Fibroblast of gingiva (primary cell): ENCODE data around the gene TRIM31.

Experiments
- DNase-seq: peaks from one replicate; pipeline ENCODE4 v3.0.0-alpha.2; 2011; ENCODE audit warnings: low read depth

TRIM31 gene

DNA sequence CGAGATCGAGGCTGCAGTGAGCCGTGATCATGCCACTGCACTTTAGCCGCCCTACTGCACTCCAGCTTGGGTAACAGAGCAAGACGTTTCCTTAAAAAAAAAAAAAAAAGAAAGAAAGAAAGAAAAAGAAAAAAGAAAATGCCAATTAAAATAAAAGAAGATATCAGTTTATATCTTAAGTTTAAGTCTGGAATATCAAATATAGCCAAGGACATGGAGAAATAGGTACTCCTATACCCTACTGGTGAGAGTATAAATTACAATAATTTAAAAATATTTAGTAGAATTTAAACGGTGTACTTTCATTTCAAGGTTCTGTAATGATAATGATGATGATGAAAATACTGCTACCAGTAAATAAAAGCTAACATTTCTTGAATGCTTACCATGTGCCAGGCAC is 3.8 kb upstream of the TRIM31 start:
- DNase-seq, result no peak

DNA sequence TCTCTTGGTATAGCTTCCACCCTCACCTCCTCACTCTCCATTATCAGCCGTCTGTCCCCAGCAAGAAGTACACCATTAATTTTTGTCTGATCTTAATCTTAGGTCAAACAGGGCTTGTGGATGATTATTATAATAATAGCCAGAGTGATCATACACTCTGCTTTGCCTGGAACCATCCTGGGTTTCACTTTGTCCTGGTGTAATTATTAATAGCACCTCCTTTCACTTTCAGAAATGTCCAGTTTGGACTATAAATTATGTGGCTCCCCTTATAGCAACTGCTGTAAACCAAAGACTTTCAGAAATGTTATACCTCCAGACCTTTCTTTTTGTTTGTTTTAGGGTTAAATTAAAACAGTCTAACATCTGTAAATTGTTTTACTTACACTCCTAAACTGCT is 951 bp upstream of the TRIM31 start:
- no peak for DNase-seq

DNA sequence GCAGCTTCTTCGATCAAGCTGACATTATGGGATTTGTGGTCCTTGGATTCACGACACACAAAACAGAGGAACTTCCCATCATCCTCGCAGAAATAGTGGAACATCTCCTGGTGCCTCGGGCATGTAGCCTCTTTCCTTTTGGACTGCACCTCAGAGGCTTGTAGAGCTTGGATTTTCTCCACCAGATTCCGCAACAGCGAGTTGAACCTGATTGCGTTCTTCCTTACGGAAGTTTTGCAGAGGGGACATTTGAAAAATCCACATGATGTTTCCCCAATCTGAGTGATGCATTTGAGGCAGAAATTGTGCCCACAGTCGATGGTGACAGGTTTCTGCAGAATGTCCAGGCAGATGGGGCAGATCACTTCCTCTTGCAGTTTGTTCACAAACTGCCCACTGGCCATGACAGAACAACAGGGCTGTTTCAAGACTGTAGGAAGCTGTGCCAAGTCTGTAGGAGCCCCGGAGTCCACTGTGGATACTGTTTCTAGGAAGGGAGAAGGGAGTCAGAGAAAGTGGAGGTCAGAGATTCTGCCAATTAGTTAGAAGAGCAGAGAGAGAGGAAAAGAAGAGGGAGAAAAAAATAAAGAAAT is 392 bp downstream of the TRIM31 start:
- no peak for DNase-seq

DNA sequence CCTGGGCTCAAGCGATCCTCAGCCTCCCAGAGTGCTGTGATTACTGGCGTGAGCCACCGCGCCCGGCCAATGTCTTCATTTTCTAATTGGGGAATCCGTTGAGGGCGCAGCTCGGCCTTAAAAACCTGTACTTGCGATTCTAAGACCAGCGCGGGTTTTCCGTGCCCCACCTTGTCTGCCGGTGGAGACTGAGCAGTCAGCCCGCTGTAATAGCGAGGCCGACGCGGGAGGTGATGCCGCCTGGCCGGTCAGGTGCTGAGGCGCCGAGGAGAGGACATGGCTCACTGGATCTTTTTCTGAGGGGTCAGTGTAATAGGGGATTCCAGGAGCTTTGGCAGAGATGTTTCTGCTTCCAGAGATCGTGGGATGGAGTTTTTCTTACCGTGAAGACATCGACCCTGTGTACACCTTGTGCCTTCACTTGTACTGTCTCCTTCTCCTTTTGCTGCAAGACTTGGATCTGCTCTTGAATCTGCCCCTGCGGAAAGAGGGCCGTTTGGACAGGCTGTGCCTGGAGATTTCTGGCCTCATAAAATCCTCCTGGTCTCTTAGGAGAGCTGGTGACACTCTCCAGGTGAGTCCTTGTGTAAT is 1.5 kb downstream of the TRIM31 start:
- no peak for DNase-seq

DNA sequence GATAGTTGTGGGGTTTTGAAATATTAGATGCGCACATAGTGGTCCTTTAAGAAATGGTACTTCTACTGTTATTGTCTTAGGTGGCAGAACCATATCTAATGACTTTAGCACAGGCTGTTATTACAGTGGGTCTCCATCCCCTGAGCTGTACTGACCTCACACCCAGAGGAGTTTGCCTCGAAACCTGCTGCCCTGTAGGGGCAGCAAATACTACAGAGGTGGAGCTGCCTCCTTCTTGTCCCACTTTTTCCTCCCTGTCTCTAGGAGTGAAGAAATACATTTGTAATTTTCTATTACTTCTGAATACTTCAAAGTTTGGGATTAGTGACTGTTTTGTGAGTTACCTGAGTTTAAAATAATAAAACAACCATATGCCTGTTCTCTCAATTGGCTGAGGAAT is 8.2 kb downstream of the TRIM31 start:
- no peak for DNase-seq

DNA sequence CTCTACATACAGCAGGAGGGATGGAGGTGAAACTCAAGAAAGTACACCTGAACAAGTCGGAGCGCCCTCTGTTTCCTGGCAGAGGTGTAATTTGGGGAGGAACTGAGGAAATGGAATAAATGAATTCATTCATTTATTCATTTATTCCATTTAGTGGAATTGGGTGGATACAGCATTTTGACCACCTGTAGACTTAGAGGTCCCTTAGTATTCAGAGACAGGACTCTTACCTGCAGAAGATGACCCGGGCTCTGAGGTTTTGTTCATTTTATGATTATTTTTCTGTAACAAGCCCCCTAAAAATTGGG is 9.1 kb downstream of the TRIM31 start:
- DNase-seq, result no peak

DNA sequence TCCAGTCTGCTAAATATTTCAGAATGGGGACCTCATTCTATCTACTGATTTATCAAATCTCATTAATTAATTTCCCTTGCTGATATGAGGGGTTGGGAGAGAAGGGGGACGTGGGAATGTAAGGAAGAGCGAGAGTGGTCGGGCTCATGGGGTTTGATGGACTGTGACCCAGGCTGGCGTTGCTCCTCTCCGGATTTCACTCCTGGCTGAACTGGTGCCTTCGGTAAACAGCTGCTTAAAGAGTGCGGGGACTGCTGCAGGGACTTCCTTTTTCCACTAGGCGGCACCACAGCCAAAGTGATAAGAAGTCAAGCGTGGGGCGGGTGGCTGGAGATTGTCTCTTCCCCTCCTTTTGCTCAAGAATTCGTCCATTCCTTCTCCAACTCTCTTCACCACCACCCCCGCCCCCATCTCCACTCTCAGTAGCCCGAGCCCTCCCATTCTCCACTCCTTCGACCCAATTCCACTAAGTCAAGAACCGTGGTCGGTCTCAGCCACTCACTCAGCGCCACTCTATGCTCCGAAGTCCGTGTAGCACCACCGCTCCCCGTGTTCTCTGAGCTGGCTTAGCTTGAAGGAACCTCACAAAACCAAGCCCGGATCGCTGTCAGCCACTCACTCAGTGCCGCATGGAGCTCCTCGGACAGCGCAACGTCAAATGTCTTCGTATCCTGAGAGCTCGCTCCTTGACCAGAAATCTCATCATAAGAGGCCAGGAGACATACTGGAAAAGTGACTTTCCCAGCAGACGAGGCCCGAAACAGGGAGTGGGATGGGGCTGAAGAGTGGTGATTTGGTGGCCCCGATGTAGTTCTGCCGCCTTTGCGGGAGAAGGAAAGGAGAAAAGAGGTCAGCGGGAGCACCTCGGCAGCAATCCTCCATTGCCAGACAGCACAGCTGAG is 9.7 kb downstream of the TRIM31 start:
- peak; percentile 76 for DNase-seq

DNA sequence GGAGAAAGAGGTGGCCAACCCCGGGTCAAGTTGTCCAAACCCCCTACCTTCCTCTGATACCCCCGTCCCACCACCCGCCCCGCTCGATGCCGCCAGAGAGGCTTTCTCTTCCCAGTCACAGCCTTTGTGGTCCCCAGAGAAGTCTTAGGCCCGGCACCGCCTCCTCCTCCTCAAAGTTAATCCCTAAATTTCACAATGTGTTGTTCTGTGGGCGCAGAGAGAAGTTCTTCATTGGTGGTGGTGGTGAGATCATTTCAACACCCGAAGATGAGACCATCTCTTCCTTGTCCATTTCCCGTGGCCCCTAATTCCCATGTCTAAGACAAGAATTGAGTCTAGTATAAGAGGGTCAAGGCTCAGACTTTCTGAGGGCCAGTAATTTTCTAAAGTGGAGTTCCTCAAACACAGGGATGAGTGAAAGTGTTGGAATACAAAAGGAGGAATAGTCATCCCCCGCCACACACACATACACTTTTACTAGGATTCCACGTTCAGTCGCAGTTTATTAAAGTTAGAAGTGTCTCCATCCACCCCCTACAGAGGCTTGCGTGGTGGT is 10.4 kb downstream of the TRIM31 start:
- peak; percentile 56 for DNase-seq

DNA sequence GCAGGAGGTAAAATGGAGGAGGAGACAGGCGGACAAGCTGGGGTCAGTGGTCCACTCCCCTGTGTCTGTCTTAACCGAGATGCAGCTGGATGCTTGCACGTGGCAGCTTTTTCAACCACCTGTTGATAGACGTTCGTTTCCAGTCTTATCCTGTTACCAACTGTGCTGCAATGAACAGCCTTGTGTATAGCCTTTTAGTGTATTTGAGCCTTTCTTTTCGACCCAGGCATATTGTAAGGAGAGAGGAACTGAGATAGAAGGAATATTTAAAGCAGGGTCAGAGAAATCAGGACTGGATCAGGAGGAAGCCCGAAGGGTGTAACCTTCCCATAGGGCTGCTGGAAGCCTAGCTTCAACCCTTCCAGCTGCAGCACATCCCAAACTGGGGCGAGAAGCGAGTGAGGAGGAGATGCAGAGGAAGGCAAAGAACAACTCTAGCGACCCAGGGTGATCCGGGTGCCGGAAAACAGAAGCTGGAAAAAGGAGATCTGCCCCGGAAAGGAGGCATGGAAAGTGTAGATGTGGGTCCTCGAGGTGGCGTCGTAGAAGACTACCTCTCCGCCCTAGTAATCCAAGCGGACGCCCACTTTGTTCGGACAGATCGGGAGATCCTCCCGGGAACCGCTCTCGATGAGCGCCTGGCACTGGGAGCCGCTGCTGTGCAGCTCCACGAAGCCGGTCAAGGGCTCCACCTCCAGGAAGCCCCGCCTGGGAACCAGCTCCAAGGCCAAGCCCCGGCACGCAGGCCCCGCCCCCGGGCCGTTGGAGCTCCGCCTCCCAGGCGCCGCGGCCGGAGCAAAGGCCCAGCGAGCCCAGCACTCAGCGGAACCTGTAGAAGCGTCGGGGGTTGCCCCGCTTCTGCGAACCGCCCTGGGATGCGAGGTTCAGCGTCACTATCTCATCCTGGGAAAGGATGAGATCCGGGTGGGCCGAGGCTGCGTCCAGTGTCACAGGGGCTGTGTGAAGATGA is 11.2 kb downstream of the TRIM31 start:
- peak; percentile 79 for DNase-seq

DNA sequence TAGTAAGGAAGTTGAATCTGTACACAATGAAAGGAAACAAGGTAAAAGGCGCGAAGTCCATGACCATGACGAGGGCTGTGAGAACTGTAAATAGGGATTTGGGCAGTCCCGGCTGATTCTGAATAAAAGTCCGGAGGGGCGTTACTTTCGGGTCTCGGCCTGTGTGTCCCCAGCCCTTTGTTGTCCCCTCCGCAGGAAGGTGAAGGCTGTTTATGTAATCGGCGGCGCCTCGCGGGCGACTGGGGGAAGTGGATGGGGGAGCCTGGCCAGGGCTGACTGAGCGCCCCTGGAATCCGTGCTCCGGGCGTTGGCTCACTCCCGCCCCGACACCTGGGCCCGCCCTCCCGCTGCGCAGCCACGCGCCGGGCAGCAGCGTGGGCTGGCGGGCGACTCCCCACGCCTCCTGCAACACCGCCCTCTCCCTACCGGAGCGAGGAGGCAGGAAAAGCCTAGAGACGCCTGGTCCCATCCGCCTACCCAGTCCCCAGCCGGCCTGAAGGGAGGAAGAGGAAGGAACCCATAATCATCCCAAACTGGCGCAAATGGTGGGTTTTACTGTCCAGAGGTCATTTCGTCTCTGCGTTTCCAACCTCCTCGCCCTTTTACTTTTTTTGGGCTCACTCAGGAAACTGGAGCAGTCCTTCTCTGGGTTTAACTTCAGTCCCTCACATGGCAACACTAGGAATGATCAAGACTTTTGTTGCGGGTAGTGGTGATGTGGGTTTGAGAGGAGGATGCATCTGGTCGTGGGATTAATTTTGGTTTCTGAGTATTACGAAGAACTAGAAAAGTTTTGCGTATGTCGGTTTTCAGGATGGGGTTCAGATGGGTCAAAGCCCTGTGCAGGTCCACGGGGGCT is 12.1 kb downstream of the TRIM31 start:
- DNase-seq, result no peak

DNA sequence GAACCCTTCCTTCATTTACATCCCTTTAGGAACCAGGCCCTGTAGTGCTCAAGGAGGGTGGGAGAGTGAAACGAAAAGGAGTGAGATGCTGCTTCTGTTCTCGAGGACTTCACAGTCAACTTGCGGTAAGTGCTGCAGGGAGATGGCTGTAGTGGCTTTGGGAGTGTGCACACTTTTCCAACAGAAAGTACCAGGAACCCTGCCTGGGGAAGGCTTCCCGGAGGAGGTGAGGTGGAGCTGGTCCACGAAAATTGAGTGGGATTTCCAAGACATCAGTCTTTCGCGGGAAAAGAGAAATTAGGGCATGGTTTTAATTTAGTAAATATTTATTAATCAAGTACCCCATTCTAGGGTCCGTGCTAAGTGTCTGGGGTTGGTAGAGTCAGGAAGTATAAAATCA is 12.7 kb downstream of the TRIM31 start:
- no peak for DNase-seq

DNA sequence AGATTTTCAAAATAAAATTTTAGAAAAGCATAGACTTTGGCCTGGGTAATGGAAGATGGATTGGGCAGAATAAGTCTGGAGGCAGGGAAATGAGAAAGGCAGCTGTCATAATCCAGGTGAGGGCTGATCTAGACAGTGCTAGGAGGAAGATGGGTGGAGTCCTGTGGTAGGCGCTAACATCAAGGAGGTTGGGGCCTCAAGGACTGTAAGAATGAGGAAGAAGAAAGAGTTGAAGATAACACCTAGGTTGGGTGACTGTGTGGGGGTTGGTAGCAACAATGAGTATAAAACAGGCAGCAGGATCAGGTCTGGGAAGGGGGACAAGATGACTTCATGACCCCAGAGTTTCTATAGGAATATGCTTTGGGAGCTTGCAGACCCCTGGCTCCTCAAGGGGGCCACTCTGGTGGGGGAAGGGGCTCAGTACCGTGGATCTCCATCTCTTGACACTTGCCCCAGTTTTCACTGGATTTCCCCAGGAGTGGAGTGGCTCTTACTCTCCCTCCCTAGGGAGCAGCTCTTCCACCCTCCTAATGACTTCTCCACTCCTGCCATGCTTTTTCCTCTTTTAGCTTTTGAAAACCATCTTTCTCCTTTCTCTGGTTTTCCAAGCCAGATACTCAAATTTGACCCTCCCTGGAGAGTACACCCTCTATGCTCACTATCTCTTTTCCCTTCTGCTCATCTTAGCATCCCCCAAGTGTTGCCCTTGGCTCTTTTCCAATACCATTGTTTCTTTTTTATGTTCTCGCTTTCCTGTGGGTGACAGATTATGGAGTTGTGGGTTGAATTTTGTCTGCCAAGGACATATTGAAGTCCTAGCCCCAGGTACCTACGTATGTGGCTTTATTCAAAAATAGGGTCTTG is 14.8 kb downstream of the TRIM31 start:
- DNase-seq, result no peak

DNA sequence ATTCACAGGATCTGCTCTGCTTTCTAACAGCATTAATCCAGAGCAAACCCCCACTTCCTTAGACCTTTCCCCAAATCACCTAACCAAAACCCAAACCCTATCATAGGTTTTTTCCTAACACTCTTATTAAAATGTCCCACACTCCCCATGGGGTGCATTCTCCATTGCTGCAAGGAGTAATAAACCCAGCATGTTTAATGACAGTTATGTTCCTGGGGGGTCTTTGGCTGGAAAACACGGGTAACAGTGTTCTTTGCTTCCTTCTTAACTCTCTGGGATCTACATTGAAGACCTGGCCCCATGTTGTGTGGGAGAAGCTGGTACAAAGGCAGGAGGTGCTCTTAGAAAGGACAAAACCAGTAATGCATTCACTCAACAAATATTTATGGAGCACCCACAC is 16.1 kb downstream of the TRIM31 start:
- DNase-seq, result no peak

DNA sequence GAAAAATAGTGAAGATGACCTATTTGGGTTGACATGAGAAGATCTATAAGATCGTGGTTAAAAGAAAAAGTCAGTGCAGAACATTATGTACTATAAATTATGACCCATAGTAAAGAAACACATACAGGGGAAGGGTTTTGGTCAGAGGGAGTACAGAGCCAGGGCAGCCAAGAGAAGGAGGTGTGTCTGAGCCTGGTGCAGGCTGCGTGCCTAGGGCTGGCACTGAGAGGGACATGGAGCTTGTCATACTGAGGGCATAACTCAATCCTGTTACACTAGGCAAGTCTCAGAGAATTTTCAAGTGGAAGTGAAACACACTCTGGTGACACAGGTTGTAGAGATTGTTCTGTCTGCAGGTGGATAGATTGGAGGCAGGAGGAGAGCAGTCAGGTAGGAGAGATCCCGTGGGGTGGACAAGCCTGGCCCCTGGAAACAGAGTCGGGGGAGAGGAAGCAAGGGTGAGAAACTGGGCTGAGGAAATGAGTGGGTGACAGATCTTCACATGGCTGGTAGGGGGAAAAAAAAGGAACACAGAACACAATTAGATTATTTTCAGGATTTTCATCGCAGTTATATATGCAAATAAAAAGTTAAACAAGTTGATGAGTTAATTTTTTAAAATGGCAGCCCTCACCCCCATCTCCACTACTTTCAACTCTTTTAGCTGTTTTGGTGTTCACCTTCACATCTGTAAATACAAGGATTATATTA is 18.8 kb downstream of the TRIM31 start:
- DNase-seq, result no peak

DNA sequence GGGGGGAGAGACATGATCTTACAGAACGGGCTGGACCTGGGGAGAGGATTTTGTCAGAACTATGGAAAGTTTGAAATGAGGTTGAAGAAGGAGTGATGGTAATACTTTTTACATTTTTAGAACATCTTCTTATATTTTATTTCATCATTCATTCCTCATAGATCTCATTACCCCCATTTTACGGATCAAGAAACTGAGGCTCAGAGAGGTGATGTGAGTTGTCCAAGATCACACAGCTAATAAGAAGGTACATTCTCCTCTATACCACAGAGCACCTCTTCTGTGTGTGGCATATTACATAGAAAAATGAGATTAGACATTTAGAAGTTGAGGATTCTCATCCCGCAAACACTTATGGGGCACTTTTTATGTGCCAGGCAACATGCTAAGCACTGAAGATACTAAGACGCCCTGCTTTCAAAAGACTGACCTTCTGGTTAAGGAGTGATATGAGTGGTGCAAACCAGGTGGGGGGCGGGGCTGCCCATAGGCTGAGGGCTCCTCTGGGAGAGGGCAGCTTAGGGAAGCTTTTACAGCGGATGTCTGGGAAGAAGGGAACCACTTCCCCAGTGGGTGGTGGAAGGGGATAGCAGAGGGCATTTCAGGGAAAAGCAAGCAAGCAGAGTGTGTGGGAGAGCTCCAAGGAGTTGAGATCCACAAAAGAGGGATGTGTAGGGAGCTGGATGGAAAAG is 19.9 kb downstream of the TRIM31 start:
- no peak for DNase-seq

DNA sequence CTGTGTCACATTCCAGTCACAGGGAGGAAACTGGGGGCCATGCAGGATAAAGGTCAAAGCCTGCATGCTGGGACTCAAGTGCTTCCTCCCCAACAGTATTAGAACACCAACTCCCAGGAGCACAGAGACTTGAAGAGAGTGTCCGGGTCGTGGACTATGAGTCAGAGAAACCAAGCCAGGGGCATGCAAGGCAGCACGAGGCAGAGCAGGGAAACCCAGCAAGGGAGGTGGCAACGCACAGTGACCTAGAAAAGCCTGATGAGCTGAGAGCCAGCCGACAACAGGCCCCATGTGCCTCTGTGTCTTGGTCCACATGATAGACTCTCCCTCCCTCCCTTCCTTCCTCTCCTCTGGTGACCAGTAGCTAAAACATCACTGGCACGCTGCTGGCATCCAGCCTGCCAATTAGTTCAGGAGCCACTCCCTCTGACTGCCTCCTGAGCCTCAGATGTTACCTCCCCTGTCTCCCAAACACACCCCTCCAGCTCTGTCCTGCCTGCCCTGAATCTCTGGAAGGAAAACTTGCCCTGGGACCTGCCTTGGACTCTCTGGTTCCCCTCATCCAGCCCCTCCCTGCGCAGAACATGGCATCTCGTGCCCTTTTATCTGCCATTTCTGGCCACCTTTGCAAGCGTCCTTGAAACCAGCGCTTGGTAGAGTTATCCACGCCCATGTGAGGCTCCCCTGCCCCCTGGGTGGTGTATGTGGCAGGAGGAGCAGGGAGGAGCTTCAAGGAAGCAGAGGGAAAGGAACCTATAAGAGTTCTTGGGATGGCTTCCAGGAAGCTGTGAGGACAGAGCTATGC is 21.1 kb downstream of the TRIM31 start:
- peak; percentile 66 for DNase-seq

DNA sequence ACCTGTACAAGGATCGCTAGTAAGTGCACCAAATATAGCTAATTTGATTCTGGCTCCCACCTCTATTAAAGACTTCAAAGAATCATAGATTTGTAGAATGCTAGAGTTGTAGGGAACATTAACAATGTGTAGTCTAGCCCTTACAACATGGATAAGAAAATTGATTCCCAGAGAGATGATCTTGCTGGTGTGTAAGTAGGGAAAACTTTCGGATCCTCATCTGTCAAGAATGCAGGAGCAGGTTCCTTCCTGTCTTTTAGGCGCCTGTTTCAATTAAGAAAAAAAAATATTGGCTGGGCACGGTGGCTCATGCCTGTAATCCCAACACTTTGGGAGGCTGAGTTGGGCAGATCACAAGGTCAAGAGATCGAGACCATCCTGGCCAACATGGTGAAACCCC is 25.0 kb downstream of the TRIM31 start:
- DNase-seq, result no peak

DNA sequence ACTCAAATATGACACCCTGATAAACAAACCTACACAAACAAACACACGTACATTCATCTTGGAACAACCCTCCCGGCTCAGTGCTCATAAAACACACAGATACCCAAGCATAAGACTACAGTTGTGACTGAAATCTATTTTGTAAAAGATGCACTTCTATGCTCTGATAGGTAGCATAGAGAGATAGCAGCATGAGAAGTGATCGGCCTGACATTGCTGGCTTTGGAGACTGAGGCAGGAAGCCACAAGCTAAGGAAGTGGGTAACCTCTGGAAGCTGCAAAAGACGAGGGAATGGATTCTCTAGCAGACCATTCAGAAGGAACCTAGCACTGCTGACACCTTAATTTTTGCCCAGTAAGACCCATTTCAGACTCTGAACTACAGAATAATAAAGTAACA is 35.7 kb downstream of the TRIM31 start:
- no peak for DNase-seq
